GM18505 (cell line): ENCODE measurements around the gene GJA5.

Source experiments
- ATAC-seq: cut with Tn5 transposase; IDR thresholded peaks from one replicate; pipeline ENCODE4 v1.9.1; 2021; ENCODE audit not compliant: unreplicated experiment
- POLR2A ChIP-seq: IDR thresholded peaks from 4 replicates; pipeline ENCODE4 v1.6.1; 2011; ENCODE audit warnings: borderline replicate concordance; ENCODE audit not compliant: insufficient read depth, insufficient read length; ENCODE audit errors: extremely low read depth

Gene GJA5

GRCh38 chr1:147754661-147755060 is 5.7 kb downstream of the GJA5 start:
- no peak for TF ChIP-seq POLR2A
- ATAC-seq: no peak

GRCh38 chr1:147753081-147753480 is 7.3 kb downstream of the GJA5 start:
- ATAC-seq: no peak
- no peak for TF ChIP-seq POLR2A

- ATAC-seq: no peak
- no peak for TF ChIP-seq POLR2A
These were observed 7.9 kb downstream of the GJA5 start for GRCh38 chr1:147752511-147752910.

GRCh38 chr1:147751346-147751745 is 9.1 kb downstream of the GJA5 start:
- no peak for TF ChIP-seq POLR2A
- no peak for ATAC-seq

GRCh38 chr1:147750618-147751217 is 9.7 kb downstream of the GJA5 start:
- no peak for ATAC-seq
- no peak for TF ChIP-seq POLR2A

GRCh38 chr1:147749792-147750191 is 10.6 kb downstream of the GJA5 start:
- ATAC-seq: no peak
- TF ChIP-seq POLR2A: no peak

- TF ChIP-seq POLR2A: no peak
- ATAC-seq: no peak
These were observed 11.6 kb downstream of the GJA5 start for GRCh38 chr1:147748676-147749350.

GRCh38 chr1:147747966-147748365 is 12.4 kb downstream of the GJA5 start:
- ATAC-seq: no peak
- TF ChIP-seq POLR2A: no peak

GRCh38 chr1:147745271-147745670 is 15.1 kb downstream of the GJA5 start:
- ATAC-seq: no peak
- TF ChIP-seq POLR2A: no peak

- TF ChIP-seq POLR2A: no peak
- ATAC-seq: no peak
These were observed 19.3 kb downstream of the GJA5 start for GRCh38 chr1:147741065-147741464.

- no peak for ATAC-seq
- TF ChIP-seq POLR2A: no peak
These were observed 20.0 kb downstream of the GJA5 start for GRCh38 chr1:147740391-147740790.

GRCh38 chr1:147738739-147739476 is 21.5 kb downstream of the GJA5 start:
- ATAC-seq: no peak
- no peak for TF ChIP-seq POLR2A

- TF ChIP-seq POLR2A: no peak
- ATAC-seq: no peak
These were observed 22.3 kb downstream of the GJA5 start for GRCh38 chr1:147738129-147738528.

- TF ChIP-seq POLR2A: no peak
- ATAC-seq: no peak
These were observed 23.5 kb downstream of the GJA5 start for GRCh38 chr1:147736883-147737282.
